Osteoblast (primary cell): Measurements from ENCODE around the gene NR3C2. TPM values are rescaled to one million over a fixed set of nuclear protein-coding genes. Genes with fewer than 3 reads are reported as not detected.
A peak's percentile ranks its signal among the peaks of the same experiment; 100 is the strongest.

ENCODE experiments used
- DNase-seq: peaks from one replicate; pipeline ENCODE4 v3.0.0; 2011; ENCODE audit warnings: low spot score, mixed read lengths; ENCODE audit not compliant: insufficient read length; ENCODE audit errors: missing footprints
- H2AFZ ChIP-seq: 2 replicates; pipeline ENCODE4 v1.6.0; 2011; ENCODE audit warnings: mild to moderate bottlenecking, low read length
- H3K27ac ChIP-seq: 2 replicates; pipeline ENCODE4 v1.5.1; 2011; ENCODE audit warnings: mild to moderate bottlenecking, low read depth, low read length, moderate library complexity
- H3K27me3 ChIP-seq: 2 replicates; pipeline ENCODE4 v1.6.0; 2012; ENCODE audit warnings: mild to moderate bottlenecking, control low read depth, inconsistent platforms, low read length, moderate library complexity; ENCODE audit not compliant: insufficient read depth
- H3K36me3 ChIP-seq: 2 replicates; pipeline ENCODE4 v1.5.1; 2011; ENCODE audit warnings: mild to moderate bottlenecking, low read length, control low read depth, moderate library complexity; ENCODE audit not compliant: insufficient read depth
- H3K4me1 ChIP-seq: 2 replicates; pipeline ENCODE4 v1.5.1; 2011; ENCODE audit warnings: mild to moderate bottlenecking, low read length, control low read depth, moderate library complexity; ENCODE audit not compliant: insufficient read depth
- H3K4me2 ChIP-seq: 2 replicates; pipeline ENCODE4 v1.6.0; 2011; ENCODE audit warnings: mild to moderate bottlenecking, low read length; ENCODE audit not compliant: insufficient read depth
- H3K4me3 ChIP-seq: fragments of 200-600 bp; sonication (generic); 3 replicates; pipeline ENCODE4 v1.5.1; 2012; ENCODE audit warnings: mild to moderate bottlenecking, low read length, inconsistent platforms; ENCODE audit not compliant: insufficient read depth
- H3K79me2 ChIP-seq: 2 replicates; pipeline ENCODE4 v1.6.0; 2012; ENCODE audit warnings: mild to moderate bottlenecking, low read length, control low read depth, inconsistent platforms; ENCODE audit not compliant: insufficient read depth
- H3K9me3 ChIP-seq: 2 replicates; pipeline ENCODE4 v1.5.1; 2011; ENCODE audit warnings: low read depth, low read length, control low read depth
- H4K20me1 ChIP-seq: 2 replicates; pipeline ENCODE4 v1.6.0; 2012; ENCODE audit warnings: mild to moderate bottlenecking, low read length, control low read depth; ENCODE audit not compliant: insufficient read depth
- total RNA-seq: library from RNA; depleted of rRNA; stranded (reverse); fragments of >200 nt; gene quantifications from 2 replicates; pipeline ENCODE4 v1.2.3, GENCODE V29; 2012
- TF ChIP-seq, protein P1 (sequence below): IDR thresholded peaks from 2 replicates; pipeline ENCODE4 v1.5.1; 2011; ENCODE audit warnings: mild to moderate bottlenecking, low read depth, low read length, moderate library complexity; ENCODE audit errors: extremely low read depth

Gene NR3C2
- total RNA-seq, 1 donor: 0.72 TPM

DNA sequence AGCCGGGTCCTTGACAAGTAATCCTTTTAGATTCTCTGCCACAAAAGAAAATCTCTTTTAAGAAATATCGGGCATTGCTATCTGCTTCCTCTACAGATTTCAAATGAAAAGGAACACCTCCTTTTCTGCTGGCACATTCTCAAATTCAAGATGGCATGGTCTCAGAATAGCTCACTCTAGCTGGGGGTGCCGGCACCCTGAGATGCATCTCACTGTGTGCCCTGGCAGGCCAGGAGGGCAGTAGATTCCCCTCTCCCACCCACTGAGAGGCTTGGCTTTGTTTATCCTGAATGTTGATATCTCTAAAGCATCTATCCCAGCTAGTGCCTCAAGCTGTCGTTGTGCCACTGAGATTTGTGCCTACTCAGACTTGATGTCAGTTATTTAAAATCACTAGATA lies 390.8 kb downstream of the NR3C2 start:
- TF ChIP-seq, protein P1, sequence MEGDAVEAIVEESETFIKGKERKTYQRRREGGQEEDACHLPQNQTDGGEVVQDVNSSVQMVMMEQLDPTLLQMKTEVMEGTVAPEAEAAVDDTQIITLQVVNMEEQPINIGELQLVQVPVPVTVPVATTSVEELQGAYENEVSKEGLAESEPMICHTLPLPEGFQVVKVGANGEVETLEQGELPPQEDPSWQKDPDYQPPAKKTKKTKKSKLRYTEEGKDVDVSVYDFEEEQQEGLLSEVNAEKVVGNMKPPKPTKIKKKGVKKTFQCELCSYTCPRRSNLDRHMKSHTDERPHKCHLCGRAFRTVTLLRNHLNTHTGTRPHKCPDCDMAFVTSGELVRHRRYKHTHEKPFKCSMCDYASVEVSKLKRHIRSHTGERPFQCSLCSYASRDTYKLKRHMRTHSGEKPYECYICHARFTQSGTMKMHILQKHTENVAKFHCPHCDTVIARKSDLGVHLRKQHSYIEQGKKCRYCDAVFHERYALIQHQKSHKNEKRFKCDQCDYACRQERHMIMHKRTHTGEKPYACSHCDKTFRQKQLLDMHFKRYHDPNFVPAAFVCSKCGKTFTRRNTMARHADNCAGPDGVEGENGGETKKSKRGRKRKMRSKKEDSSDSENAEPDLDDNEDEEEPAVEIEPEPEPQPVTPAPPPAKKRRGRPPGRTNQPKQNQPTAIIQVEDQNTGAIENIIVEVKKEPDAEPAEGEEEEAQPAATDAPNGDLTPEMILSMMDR: no peak
- Histone ChIP-seq H3K79me2 (no peaks in the 10 kb centered on the region), H3K4me2 (no peak overlapping the region), H3K4me1 (no peaks in the 10 kb centered on the region), H3K9me3 (no peaks in the 10 kb centered on the region), H3K27me3 (no peaks in the 10 kb centered on the region), H3K27ac (no peak overlapping the region), H3K36me3 (no peaks in the 10 kb centered on the region), H3K4me3 (no peak overlapping the region), H2AFZ (no peak overlapping the region), H4K20me1 (no peaks in the 10 kb centered on the region)
- no peak for DNase-seq

DNA sequence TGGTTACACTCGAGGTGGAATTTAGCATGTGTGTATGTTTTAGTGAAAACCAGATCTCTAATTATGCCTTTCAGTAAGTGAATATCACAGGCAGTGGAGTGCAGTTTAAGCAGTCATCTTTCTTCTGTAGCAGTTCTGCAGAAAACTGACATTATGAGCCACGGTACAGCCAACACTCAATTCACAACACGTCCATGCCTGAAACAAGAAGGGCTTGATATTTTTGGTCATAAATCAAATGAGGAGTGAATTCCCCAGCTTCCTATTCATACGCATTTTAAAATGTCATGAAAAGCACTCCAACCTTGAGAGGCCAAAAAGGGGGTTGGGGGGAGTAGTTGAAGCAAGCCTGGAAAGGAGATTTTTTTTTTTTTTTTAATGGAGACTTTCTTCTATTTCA lies 393.6 kb downstream of the NR3C2 start:
- H2AFZ ChIP-seq: no peak overlapping the region
- no peak overlapping the region for H3K4me2 ChIP-seq
- H3K27ac ChIP-seq: no peak overlapping the region
- H3K36me3 ChIP-seq: no peaks in the 10 kb centered on the region
- H3K9me3 ChIP-seq: no peaks in the 10 kb centered on the region
- no peak overlapping the region for H3K4me3 ChIP-seq
- no peaks in the 10 kb centered on the region for H3K79me2 ChIP-seq
- TF ChIP-seq, protein P1: no peak
- H4K20me1 ChIP-seq: no peaks in the 10 kb centered on the region
- H3K27me3 ChIP-seq: no peaks in the 10 kb centered on the region
- H3K4me1 ChIP-seq: no peaks in the 10 kb centered on the region
- no peak for DNase-seq

DNA sequence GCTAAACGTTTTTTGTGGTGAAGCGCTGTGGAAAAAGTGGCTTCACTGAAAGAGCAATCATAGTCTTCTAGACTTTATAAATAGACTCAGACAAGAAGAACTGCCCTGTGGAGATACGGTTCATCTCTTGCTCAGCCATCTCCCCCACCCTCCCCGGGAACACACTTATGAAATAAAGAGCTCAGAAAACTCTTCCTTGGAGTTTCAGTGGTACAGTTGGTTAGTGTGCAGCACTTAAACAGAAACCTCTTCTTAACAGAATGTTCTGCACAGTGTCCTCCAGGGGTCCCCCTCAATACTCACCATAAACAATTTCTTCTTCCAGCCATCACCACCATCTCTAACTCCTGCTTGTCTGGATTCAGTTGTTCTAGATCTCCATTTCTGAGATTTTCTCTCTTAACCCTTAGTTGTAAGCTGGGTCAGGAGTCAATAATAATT lies 397.3 kb downstream of the NR3C2 start:
- Histone ChIP-seq H3K4me3 (no peak overlapping the region), H3K4me1 (no peaks in the 10 kb centered on the region), H3K27me3 (no peaks in the 10 kb centered on the region), H3K79me2 (peaks cover 4% of the 10 kb centered on the region), H4K20me1 (peaks cover 6% of the 10 kb centered on the region), H3K9me3 (no peaks in the 10 kb centered on the region), H3K36me3 (no peaks in the 10 kb centered on the region), H2AFZ (no peak overlapping the region), H3K27ac (no peak overlapping the region), H3K4me2 (peak overlapping the region; percentile 35)
- peak; percentile 74 for DNase-seq
- TF ChIP-seq, protein P1: peak; percentile 35

DNA sequence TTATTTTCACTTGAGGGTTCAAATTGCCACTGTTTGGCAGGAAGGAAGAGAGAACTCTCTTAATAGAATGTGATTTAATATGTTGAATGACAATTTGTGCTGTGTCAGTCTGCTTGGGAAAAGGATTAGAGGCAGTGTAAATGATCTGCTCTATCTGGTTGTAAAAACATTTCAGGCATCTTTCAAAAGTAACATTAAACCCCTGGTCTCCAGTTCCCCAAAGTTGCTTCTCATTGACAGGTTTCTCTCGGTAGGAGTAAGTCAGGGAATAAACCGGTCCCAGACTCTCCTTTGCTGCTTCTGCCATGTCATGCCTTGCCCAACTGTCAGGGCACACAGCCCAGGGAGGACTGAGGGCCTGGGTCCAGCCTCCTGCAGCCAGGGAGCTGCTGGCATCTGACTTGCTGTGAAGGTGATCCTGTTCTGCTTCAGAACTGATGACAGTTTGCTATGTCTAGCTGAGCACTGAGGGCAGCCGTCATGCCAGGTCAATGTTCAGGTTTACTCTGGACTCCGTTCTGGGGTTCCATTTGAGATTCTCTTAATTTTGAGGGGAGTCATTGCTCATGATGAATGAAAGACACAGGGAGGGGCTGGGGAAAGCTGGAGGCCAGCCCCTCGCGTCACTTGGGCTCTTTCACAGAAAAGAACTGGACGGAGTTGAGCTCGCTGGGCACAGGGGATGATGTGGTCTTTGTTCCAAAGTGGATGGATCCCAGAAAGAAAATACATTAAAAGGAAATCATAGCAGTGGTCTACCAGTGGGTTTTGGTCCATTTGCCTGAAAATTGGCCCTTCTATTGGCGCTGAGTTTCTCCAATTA lies 397.9 kb downstream of the NR3C2 start:
- DNase-seq: no peak
- Histone ChIP-seq H3K36me3 (no peaks in the 10 kb centered on the region), H3K27me3 (no peaks in the 10 kb centered on the region), H2AFZ (no peak overlapping the region), H3K4me2 (peak overlapping the region; percentile 35), H3K27ac (no peak overlapping the region), H3K4me3 (no peak overlapping the region), H3K9me3 (no peaks in the 10 kb centered on the region), H4K20me1 (peaks cover 6% of the 10 kb centered on the region), H3K79me2 (peaks cover 6% of the 10 kb centered on the region), H3K4me1 (no peaks in the 10 kb centered on the region)
- TF ChIP-seq, protein P1: no peak
